ENCODE results near the gene PTPRN2. TPM values are rescaled to one million over a fixed set of nuclear protein-coding genes. Genes with fewer than 3 reads are reported as not detected.

Gene PTPRN2
- total and polyA plus RNA-seq, 2 of the 8 experiments (the other 6 are each of a cell fraction or from before 2014, with no cell fraction given) = 2.6 to 4.5 TPM

GRCh38 chr7:158508802-158509385 is 78.7 kb downstream of the PTPRN2 start:
- Histone ChIP-seq H2BK12ac (ENCODE audit: low read depth, low read length) (no peak overlapping the region), H4K8ac (ENCODE audit: extremely low read depth, insufficient read depth, low read length) (no peak overlapping the region), H4K91ac (replicated peaks; ENCODE audit: insufficient read length, low read length) (no peak overlapping the region), H3K4me1 (replicated peaks in 1 of 4; ENCODE audit: control insufficient read depth in 3 of 4, insufficient read depth in 4 of 4, low read length in 3 of 4) (no peaks in the 10 kb centered on the region; a peak in 1 of 7 replicates), H3K14ac (ENCODE audit: insufficient read length) (no peak overlapping the region), H3K18ac (ENCODE audit: extremely low read depth, low read length) (no peak overlapping the region; the same call in 1 of the 2 replicates), H2BK120ac (replicated peaks; ENCODE audit: low read depth, low read length) (no peak overlapping the region), H3K79me2 (ENCODE audit: control insufficient read depth in 1 of 2, insufficient read depth in 2 of 2, low read length in 2 of 2) (no peaks in the 10 kb centered on the region), H3K23me2 (ENCODE audit: low read depth, low read length) (no peaks in the 10 kb centered on the region; the same call in 1 of the 2 replicates), H2BK5ac (ENCODE audit: low read depth, low read length) (no peak overlapping the region), H3K23ac (ENCODE audit: insufficient read length) (no peak overlapping the region), H3K79me1 (ENCODE audit: low read depth, low read length) (no peaks in the 10 kb centered on the region), H2AFZ (ENCODE audit: low read length) (no peak overlapping the region), H2AK5ac (ENCODE audit: low read depth, low read length) (no peak overlapping the region), H3K9ac (replicated peaks in 1 of 4; ENCODE audit: extremely low read depth in 1 of 4, low read depth in 3 of 4, low read length in 3 of 4) (no peak overlapping the region), H3K9me3 (ENCODE audit: insufficient read depth in 2 of 2, low read depth in 1 of 2, low read length in 1 of 2) (peaks cover 12 to 20% of the 10 kb centered on the region in 2 experiments), H3K36me3 (ENCODE audit: control insufficient read depth in 2 of 4, insufficient read depth in 4 of 4, low read length in 3 of 4) (no peaks in the 10 kb centered on the region), H3K4ac (replicated peaks; ENCODE audit: insufficient read length, low read depth, low read length) (no peak overlapping the region), H2BK20ac (ENCODE audit: low read length) (no peak overlapping the region), H3K4me2 (ENCODE audit: insufficient read depth in 1 of 2, low read depth in 2 of 2, low read length in 2 of 2) (no peak overlapping the region), H2BK15ac (ENCODE audit: low read length) (no peak overlapping the region), H4K5ac (ENCODE audit: insufficient read length, low read depth, low read length) (no peak overlapping the region), H3K27me3 (replicated peaks in 1 of 4; ENCODE audit: control insufficient read depth in 3 of 4, extremely low read depth in 1 of 4, insufficient read depth in 3 of 4, low read length in 3 of 4) (peaks cover 0 to 2% (median 0%) of the 10 kb centered on the region in 4 experiments; a peak in 1 of 7 replicates), H3K27ac (ENCODE audit: low read depth, low read length) (no peak overlapping the region; the same call in 1 of the 2 replicates), H4K20me1 (replicated peaks in 1 of 2; ENCODE audit: control insufficient read depth in 1 of 2, insufficient read depth in 2 of 2, low read length in 2 of 2) (peaks cover 0 to 1% of the 10 kb centered on the region in 2 experiments), H3K4me3 (ENCODE audit: extremely low read depth in 1 of 4, insufficient read depth in 2 of 4, low read depth in 3 of 4, low read length in 4 of 4) (no peak overlapping the region), H3K56ac (replicated peaks; ENCODE audit: insufficient read length, low read depth, low read length) (no peak overlapping the region)
- no peak for TF ChIP-seq SIX5 (IDR thresholded peaks at IDR 0.05; ENCODE audit: low read depth, low read length)
- no peak for TF ChIP-seq TCF12 (IDR thresholded peaks at IDR 0.05; ENCODE audit: low read depth, low read length)
- no peak for TF ChIP-seq SAP30 (IDR thresholded peaks at IDR 0.05; ENCODE audit: insufficient read depth, insufficient replicate concordance, low read length)
- ChIA-PET CTCF (ENCODE audit: partially characterized antibody) (interaction anchor here (1.0 to 1.2 kb wide), 2 partner anchors 34 to 99 kb away, joined by 3 read pairs; no protein-coding TSS in a partner anchor), POLR2A (ENCODE audit: partially characterized antibody) (no interaction called here)
- DNase-seq (ENCODE audit: low read depth in 1 of 2, low spot score in 2 of 2) (no peak), FAIRE-seq (no peak)
- 81% methylated on average over 13 of the region's 27 CpGs; no CpG with 5 or more reads in 1 of the 2 experiments for WGBS, 2 experiments (ENCODE audit: extremely low coverage in 1 of 2, insufficient coverage in 1 of 2, insufficient read length in 1 of 2, insufficient replicate concordance in 2 of 2, low coverage in 1 of 2, low lambda C conversion rate in 2 of 2, missing lambda C conversion rate in 1 of 2)

All from H1 (cell line).